Neural cell (in vitro differentiated cells): ENCODE measurements around the gene MECR.

Experiments
- CTCF ChIP-seq: fragments of 450-650 bp; IDR thresholded peaks from 2 replicates; pipeline ENCODE4 v1.5.1; 2014; ENCODE audit warnings: antibody characterized with exemption, mild to moderate bottlenecking, moderate library complexity; ENCODE audit not compliant: poor library complexity, severe bottlenecking
- EZH2 ChIP-seq: fragments of 200-600, 300-800 bp; shearing (Covaris generic), sonication (generic); IDR thresholded peaks from 2 replicates; pipeline ENCODE4 v1.6.1; 2014; ENCODE audit warnings: antibody characterized with exemption, low read length, borderline replicate concordance, mild to moderate bottlenecking; ENCODE audit not compliant: insufficient read depth, poor library complexity, severe bottlenecking
- MXI1 ChIP-seq: fragments of 450-650 bp; conservative IDR thresholded peaks from 2 replicates; pipeline ENCODE4 v1.6.1; 2014; ENCODE audit warnings: antibody characterized with exemption, mild to moderate bottlenecking; ENCODE audit not compliant: poor library complexity, severe bottlenecking
- REST ChIP-seq: IDR thresholded peaks from 2 replicates; pipeline ENCODE4 v1.6.1; 2012; ENCODE audit warnings: borderline replicate concordance

- TF ChIP-seq REST = no peak
- no peak for TF ChIP-seq CTCF
- no peak for TF ChIP-seq EZH2
- no peak for TF ChIP-seq MXI1
Measured at GRCh38 chr1:29213055-29213454, 17.7 kb downstream of the MECR start.
